MM.1S (cell line): ENCODE results near the gene ZPLD1.

Source experiments
- EZH2 ChIP-seq: fragments of 300-600 bp; sonication (generic); optimal IDR thresholded peaks from 2 replicates; pipeline ENCODE3; 2017; ENCODE audit warnings: low read depth, mild to moderate bottlenecking, antibody characterized with exemption, low read length, mixed read lengths
- TF ChIP-seq, protein P1 (sequence below): fragments of 300-600 bp; sonication (generic); IDR thresholded peaks from 2 replicates; pipeline ENCODE4 v1.5.1; 2016; ENCODE audit warnings: antibody characterized with exemption, low read length, mixed read lengths

DNA sequence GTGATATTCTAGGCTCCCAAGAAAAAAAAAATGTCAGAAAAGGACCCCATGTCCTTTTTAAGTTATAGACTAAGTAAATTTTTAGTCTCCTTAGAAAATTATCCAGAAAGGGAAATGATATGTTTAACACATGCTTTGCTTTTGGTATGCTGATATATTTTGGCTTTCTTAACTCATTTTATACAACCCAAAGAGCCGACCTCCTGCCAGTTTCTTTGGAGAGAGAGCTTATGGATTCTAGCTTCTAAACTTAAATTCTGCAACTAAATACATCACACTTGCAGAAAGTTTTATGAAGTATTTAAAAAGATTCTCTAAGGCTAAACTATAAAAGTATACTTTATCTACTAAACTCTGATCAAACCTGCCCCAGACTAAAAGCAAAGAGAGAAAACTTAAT, 43.9 kb upstream of the ZPLD1 start:
- TF ChIP-seq, protein P1, sequence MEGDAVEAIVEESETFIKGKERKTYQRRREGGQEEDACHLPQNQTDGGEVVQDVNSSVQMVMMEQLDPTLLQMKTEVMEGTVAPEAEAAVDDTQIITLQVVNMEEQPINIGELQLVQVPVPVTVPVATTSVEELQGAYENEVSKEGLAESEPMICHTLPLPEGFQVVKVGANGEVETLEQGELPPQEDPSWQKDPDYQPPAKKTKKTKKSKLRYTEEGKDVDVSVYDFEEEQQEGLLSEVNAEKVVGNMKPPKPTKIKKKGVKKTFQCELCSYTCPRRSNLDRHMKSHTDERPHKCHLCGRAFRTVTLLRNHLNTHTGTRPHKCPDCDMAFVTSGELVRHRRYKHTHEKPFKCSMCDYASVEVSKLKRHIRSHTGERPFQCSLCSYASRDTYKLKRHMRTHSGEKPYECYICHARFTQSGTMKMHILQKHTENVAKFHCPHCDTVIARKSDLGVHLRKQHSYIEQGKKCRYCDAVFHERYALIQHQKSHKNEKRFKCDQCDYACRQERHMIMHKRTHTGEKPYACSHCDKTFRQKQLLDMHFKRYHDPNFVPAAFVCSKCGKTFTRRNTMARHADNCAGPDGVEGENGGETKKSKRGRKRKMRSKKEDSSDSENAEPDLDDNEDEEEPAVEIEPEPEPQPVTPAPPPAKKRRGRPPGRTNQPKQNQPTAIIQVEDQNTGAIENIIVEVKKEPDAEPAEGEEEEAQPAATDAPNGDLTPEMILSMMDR: no peak
- no peak for TF ChIP-seq EZH2
